HCT116 (cell line): ENCODE measurements around the gene MPV17L2.

Experiments
- CEBPB ChIP-seq: IDR thresholded peaks from 2 replicates; pipeline ENCODE4 v1.6.1; 2012; ENCODE audit warnings: low read depth
- ELF1 ChIP-seq: IDR thresholded peaks from 2 replicates; pipeline ENCODE4 v1.6.1; 2012; ENCODE audit warnings: low read depth, borderline replicate concordance
- EZH2 ChIP-seq: fragments of 200-600 bp; sonication (generic); IDR thresholded peaks from 2 replicates; pipeline ENCODE4 v1.6.1; 2017; ENCODE audit warnings: antibody characterized with exemption, mixed run types
- EZH2phosphoT487 ChIP-seq: fragments of 200-600 bp; IDR thresholded peaks from 2 replicates; pipeline ENCODE4 v1.6.1; 2018; ENCODE audit warnings: antibody characterized with exemption, borderline replicate concordance
- POLR2A ChIP-seq: IDR thresholded peaks from 2 replicates; pipeline ENCODE4 v1.7.0; 2011; ENCODE audit warnings: borderline replicate concordance; ENCODE audit not compliant: insufficient read depth, insufficient read length; ENCODE audit errors: extremely low read depth
- POLR2AphosphoS5 ChIP-seq: IDR thresholded peaks from 2 replicates; pipeline ENCODE4 v1.6.1; 2011; ENCODE audit warnings: mild to moderate bottlenecking, low read depth, low read length, moderate library complexity
- SIN3A ChIP-seq: IDR thresholded peaks from 2 replicates; pipeline ENCODE4 v1.6.1; 2012; ENCODE audit warnings: low read depth
- SP1 ChIP-seq: IDR thresholded peaks from 2 replicates; pipeline ENCODE4 v1.6.1; 2012; ENCODE audit warnings: low read depth
- SRF ChIP-seq: IDR thresholded peaks from 2 replicates; pipeline ENCODE4 v1.6.1; 2012; ENCODE audit warnings: low read depth
- TF ChIP-seq, protein P1 (sequence below): IDR thresholded peaks from 2 replicates; pipeline ENCODE4 v1.6.1; 2012; ENCODE audit warnings: low read depth
- TF ChIP-seq, protein P2 (sequence below), 3 experiments: fragments of 200-600 bp in 1 of 3; sonication (generic) in 1 of 3; IDR thresholded peaks in 2 of 3; conservative IDR thresholded peaks in 1 of 3; 2 replicates each; pipeline ENCODE4 v1.5.1; 2012 to 2017; ENCODE audit warnings: low read depth in 2 of 3, low read length in 2 of 3, antibody characterized with exemption in 1 of 3, borderline replicate concordance in 1 of 3, control low read depth in 1 of 3, mild to moderate bottlenecking in 1 of 3, mixed read lengths in 1 of 3, mixed run types in 1 of 3, moderate library complexity in 1 of 3; ENCODE audit not compliant: insufficient read depth in 1 of 3

DNA sequence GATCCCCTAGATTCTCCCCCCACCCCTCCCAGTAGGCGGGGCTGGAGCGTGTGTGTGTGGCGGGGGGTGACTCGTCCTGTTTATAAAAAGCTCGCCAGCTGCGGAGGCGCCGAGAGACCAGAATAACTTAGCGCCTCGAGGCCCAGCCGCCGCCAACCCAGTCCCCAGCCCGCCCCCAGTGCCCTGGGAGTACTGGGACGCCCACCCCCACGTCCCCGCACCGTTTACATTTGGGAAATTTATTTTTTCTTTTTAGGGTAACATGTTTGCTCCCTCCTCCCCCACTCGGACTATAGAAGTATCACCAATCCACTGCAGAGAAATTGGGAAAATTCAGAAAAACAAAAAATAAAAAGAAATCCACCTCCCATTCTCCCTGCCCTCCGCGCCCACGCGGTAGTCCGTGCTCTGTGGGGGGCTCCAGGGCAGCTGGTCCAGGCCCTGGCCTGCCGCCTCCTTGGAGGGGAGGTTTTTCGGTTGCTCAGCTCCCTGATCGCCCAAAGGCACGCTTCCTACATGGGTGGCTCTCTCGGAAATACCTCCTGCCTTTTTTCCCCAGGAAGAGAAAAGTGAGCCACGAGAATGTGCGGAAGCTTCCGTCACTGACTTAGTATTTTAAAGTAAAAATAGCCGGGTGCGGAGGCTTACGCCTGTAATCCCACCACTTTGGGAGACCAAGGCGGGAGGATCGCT, 12.3 kb downstream of the MPV17L2 start:
- TF ChIP-seq EZH2 (no peak), POLR2A (no peak), EZH2phosphoT487 (no peak), CEBPB (no peak), ELF1 (no peak), SRF (no peak), SP1 (no peak), POLR2AphosphoS5 (0 out of 2 replicates have a peak, but pooled peaks have one; percentile 44), SIN3A (no peak)
- TF ChIP-seq, protein P1, sequence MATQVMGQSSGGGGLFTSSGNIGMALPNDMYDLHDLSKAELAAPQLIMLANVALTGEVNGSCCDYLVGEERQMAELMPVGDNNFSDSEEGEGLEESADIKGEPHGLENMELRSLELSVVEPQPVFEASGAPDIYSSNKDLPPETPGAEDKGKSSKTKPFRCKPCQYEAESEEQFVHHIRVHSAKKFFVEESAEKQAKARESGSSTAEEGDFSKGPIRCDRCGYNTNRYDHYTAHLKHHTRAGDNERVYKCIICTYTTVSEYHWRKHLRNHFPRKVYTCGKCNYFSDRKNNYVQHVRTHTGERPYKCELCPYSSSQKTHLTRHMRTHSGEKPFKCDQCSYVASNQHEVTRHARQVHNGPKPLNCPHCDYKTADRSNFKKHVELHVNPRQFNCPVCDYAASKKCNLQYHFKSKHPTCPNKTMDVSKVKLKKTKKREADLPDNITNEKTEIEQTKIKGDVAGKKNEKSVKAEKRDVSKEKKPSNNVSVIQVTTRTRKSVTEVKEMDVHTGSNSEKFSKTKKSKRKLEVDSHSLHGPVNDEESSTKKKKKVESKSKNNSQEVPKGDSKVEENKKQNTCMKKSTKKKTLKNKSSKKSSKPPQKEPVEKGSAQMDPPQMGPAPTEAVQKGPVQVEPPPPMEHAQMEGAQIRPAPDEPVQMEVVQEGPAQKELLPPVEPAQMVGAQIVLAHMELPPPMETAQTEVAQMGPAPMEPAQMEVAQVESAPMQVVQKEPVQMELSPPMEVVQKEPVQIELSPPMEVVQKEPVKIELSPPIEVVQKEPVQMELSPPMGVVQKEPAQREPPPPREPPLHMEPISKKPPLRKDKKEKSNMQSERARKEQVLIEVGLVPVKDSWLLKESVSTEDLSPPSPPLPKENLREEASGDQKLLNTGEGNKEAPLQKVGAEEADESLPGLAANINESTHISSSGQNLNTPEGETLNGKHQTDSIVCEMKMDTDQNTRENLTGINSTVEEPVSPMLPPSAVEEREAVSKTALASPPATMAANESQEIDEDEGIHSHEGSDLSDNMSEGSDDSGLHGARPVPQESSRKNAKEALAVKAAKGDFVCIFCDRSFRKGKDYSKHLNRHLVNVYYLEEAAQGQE: no peak
- TF ChIP-seq, protein P2, sequence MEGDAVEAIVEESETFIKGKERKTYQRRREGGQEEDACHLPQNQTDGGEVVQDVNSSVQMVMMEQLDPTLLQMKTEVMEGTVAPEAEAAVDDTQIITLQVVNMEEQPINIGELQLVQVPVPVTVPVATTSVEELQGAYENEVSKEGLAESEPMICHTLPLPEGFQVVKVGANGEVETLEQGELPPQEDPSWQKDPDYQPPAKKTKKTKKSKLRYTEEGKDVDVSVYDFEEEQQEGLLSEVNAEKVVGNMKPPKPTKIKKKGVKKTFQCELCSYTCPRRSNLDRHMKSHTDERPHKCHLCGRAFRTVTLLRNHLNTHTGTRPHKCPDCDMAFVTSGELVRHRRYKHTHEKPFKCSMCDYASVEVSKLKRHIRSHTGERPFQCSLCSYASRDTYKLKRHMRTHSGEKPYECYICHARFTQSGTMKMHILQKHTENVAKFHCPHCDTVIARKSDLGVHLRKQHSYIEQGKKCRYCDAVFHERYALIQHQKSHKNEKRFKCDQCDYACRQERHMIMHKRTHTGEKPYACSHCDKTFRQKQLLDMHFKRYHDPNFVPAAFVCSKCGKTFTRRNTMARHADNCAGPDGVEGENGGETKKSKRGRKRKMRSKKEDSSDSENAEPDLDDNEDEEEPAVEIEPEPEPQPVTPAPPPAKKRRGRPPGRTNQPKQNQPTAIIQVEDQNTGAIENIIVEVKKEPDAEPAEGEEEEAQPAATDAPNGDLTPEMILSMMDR (IDR thresholded peaks at IDR 0.05 in 2 of 3, conservative IDR thresholded peaks at IDR 0.05 in 1 of 3; ENCODE audit: borderline replicate concordance in 1 of 3, insufficient read depth in 1 of 3, low read depth in 2 of 3, low read length in 2 of 3): no peak
